ENCODE results near the gene TYW1.
A peak's percentile ranks its signal among the peaks of the same experiment; 100 is the strongest.
"Not testable (repeated sequence)": the region's sequence is repeated elsewhere in the genome, so short reads cannot be mapped to it uniquely, and the experiment has no call there.

TYW1 gene

DNA sequence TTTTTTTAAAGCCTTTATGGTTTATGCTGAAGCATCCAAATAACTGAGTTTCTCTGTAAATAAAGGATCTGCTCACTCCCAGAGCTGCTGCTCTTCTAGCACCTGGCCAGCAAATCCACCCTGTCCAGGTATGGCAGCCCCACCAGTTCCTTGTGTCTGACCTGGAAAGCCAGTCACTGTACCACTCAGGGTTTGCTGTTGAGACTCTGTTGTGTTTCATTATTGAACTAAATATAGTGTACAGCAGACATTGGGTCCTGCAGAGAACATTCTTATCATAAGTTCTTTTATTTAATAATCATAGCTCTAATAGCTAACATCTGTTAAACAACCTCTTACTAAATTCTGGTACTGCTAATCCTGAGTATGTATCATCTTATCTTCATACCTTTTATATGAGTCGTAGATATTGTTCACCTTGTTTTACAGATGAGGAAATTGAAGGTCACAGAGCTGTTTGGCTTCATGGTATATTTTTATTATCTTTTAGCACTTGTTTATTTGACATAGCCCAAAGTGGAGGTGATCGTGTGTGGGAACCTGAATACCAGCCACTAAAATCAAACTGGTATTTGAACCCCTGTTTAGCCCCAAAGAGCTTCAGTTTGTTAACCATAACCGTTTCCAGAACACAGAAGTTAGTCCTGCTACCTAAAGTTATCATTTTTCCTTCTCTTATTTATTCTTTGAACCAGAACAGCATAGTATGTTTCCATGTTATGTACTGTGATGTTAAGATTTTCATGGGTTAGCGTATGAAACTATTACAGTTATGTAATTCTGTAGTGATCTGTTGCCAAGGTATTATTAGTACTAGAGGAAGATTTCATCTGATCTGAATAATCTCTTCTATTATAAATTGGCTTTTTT, 139.2 kb downstream of the TYW1 start:
- not testable (repeated sequence) for DNase-seq

DNA sequence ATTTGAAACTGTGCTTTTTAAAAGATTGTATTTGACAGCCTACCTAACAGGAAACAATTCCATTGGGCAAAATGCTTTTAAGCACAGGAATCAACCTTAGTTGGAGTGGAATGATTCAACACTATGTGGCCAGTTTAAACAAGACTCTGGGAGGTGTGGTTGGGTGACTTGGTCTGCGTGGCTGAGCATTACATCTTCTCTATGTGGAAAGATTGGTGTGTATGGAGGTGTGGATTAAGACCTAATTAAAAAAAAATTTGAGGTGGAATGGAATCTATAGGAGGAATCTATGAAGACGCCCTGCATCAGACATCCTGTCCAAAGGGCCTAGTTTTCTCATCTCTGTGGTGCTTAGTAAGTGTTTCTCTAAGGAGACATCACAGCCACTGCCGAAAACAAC, 140.9 kb downstream of the TYW1 start:
- not testable (repeated sequence) for DNase-seq

- DNase-seq, result not testable (repeated sequence)
Observed at GRCh38 chr7:67139876-67140275, 143.2 kb downstream of the TYW1 start.

DNA sequence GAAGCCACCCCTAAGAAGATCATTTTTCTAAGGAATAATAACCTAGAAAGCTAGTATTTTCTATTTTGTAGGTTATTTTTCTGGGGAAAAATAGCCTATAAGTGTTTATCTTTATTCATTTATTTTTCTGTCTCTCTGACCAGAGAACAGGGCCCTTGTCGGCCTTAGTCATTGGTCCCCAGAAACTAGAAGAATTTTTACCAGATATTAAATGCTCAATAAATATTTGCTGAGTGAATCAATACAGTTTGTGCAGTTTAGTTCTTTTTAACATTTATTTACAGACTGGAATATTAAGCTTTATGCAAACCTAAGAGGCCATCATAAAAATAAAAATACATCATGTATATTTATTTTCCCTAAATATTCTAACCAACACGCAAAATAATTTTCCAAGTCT, 144.4 kb downstream of the TYW1 start:
- not testable (repeated sequence) for DNase-seq

GRCh38 chr7:67143091-67143786, 146.6 kb downstream of the TYW1 start:
- not testable (repeated sequence) for DNase-seq

- DNase-seq, result not testable (repeated sequence)
Observed at GRCh38 chr7:67145581-67146193, 149.1 kb downstream of the TYW1 start.

DNA sequence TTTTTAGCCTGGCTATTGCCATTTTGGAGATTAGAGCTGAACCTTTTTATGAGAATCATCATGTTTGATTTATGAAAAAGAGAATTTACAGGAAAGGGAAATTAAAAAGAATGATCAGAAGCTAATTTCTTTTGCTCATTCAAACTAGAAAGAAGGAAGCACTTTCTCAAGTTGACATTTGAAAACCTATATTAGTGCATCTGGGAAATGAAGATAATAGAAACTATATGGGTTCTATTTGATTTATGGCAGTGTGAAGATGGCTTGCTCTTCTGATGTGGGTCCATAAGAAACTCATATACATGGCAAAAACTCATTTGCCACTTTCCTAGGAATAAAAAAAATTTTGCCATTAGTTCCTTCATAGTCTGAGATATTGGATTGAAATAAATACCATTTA, 152.5 kb downstream of the TYW1 start:
- DNase-seq, result not testable (repeated sequence)

DNA sequence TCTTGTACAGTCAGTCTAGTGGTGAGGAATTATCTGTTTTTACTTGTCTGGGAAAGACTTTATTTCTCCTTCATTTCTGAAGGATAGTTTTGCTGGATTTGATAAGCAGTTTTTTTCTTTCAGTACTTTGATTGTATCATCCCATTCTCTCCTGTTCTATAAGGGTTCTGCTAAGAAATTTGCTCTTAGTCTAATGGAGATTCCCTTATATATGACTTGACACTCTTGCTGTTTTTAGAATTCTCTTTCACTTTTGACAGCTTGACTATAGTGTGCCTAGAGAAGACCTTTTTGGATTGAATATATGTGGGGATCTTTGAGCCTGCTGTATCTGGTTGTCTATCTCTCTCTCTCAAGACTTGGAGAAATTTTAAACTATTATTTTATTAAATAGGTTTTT, 157.7 kb downstream of the TYW1 start:
- not testable (repeated sequence) for DNase-seq

GRCh38 chr7:67156064-67156463, 159.4 kb downstream of the TYW1 start:
- not testable (repeated sequence) for DNase-seq

DNA sequence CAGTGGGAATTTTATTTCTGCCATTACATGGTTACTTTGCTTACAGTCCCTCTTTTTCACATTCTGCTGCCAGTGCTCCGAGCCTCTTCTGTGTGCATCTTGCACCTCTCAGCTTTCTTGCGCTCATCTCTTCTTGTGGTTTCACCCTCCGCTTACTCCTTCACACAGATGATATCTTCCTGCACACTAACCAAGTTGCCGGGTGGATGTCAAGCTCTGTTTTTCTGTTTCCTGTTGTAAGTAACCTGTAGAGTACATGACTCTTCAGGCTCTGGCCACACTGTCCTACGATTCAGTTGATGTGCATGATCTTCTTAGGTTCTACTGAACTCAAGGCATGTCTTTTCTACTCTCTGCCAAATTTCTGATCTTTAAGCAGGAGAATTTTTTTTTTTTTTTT, 166.7 kb downstream of the TYW1 start:
- DNase-seq, result not testable (repeated sequence)

DNA sequence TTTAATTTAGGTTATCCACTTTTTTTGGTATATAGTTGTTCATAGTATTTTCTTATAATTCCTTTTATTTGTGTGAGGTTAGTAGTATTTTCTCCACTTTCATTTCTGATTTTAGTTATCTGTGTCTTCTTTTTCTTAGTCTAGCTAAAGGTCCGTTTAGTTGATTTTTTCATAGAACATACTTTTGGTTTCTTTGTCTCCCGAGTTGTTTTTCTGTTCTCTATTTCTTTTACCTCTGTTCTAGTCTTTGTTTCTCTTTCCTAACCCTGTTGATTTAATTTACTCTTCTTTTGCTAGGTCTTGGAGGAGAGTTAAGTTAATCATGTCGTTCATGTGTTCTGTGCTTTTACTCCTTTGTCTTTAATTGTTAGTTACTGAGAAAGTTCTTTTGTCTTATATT, 174.5 kb downstream of the TYW1 start:
- DNase-seq, result not testable (repeated sequence)

DNA sequence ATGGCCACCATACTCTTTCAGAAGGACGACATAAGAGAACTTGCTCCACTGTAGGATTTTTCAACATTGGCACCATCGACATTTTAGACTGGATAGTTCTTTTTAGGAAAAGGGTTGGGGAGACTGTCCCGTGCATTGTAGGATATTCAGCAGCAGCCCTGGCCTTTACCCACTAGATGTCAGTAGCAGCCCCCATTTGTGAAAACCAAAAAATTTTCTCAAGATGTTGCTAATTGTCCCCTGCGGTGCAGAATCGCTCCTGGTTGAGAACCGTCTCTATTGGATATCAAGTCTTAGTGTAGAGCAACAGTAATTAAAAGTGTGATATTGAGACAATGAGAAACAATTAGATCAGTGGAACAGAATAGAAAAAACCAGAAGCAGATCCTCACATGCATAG, 180.1 kb downstream of the TYW1 start:
- DNase-seq, result not testable (repeated sequence)

- peak; percentile 33 for DNase-seq
Observed at GRCh38 chr7:67178915-67179688, 182.5 kb downstream of the TYW1 start.

GRCh38 chr7:67182956-67183750, 186.5 kb downstream of the TYW1 start:
- DNase-seq, result not testable (repeated sequence)

- DNase-seq, result not testable (repeated sequence)
Observed at GRCh38 chr7:67184912-67185659, 188.5 kb downstream of the TYW1 start.

DNA sequence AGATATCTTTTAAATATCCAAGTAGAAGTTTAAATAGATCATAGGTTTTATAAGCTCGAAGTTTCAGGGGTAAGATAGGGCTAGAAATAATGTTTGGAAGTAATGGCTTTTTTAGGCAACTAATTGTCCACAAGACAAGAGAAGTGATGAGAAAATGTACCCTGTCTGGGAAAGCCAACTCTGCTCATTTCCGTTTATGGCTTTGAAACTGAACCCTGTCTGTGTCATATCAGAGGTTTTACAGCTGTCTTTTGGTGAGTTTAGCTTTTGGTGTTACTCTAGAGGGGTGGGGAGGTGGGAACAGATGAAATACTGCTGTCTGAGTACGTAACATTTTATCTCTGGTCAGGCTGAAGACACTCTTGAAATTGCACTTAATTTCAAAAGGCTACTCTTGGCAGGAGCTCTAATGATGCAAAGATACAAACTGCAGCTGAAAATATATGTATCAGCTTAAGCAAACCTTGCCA, 189.1 kb downstream of the TYW1 start:
- peak; percentile 10 for DNase-seq

DNA sequence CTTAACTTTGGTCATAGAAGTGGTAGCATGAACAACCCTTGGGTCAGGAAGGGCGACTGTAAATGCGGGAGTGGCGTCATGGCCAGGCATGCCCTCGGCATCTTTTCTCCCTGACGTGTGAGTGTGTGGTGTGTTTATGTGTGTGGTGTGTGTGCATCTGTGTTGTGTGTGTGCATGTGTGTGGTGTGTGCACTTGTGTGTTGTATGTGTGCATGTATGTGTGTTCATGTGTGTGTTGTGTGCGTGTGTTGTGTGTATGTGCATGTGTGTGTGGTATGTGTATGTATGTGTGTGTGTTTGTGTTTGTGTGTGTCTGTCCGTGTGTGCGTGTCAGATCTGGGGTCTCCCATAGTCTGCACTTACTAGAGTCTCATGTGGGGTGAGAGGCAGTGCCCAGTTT, 192.5 kb downstream of the TYW1 start:
- not testable (repeated sequence) for DNase-seq

DNA sequence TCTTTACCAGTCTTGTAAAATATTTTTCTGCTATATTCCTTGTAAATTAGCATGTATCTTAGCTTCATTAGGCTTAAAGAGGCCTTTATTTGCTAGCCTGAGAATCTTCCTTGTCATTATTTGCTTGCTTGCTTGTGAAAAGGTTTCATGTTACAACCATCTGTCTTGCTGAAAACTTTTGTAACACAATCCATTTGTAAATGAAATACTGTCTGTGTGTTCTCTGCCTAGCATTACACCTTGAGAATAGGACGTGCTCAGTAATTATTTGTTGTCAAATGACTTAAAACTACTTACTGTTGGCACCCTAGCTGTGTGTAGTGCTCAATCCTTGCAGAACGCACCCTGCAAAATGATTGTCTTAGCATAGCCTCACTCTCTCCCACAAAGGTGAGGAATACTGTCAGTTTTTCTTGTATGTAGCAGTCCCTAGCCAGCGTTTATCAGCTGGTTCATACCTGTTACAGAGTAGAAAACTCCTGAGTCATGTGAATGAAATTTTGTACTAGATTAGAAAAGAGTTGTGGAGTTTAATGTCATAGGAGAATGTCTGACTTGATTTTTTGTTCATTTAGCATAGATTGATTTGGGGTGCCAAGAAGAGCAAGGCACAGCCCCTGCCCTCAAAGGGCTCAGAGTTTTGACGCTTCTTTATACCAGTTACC, 193.3 kb downstream of the TYW1 start:
- DNase-seq, result not testable (repeated sequence)

GRCh38 chr7:67191002-67191720, 194.5 kb downstream of the TYW1 start:
- DNase-seq, result not testable (repeated sequence)
